Osteocyte (in vitro differentiated cells): ENCODE data around the gene DNM1. TPM values are rescaled to one million over a fixed set of nuclear protein-coding genes. Genes with fewer than 3 reads are reported as not detected.

Experiments used
- DNase-seq: peaks from one replicate; pipeline ENCODE4 v3.0.0; 2021; ENCODE audit warnings: mixed read lengths; ENCODE audit not compliant: unreplicated experiment; ENCODE audit errors: extremely low spot score
- H3K27ac Mint-ChIP-seq: one replicate; pipeline ENCODE4 v1.8.0; 2021; ENCODE audit warnings: mild to moderate bottlenecking, mixed read lengths; ENCODE audit not compliant: unreplicated experiment
- H3K27me3 Mint-ChIP-seq: one replicate; pipeline ENCODE4 v1.8.0; 2021; ENCODE audit warnings: mixed read lengths; ENCODE audit not compliant: unreplicated experiment
- H3K36me3 Mint-ChIP-seq: one replicate; pipeline ENCODE4 v1.8.0; 2021; ENCODE audit warnings: mixed read lengths; ENCODE audit not compliant: unreplicated experiment
- H3K4me1 Mint-ChIP-seq: one replicate; pipeline ENCODE4 v1.8.0; 2021; ENCODE audit warnings: mixed read lengths; ENCODE audit not compliant: unreplicated experiment
- H3K4me3 Mint-ChIP-seq: one replicate; pipeline ENCODE4 v1.8.0; 2021; ENCODE audit warnings: mild to moderate bottlenecking, moderate library complexity, mixed read lengths; ENCODE audit not compliant: unreplicated experiment
- H3K9me3 Mint-ChIP-seq: one replicate; pipeline ENCODE4 v1.8.0; 2021; ENCODE audit warnings: mixed read lengths; ENCODE audit not compliant: unreplicated experiment
- CTCF ChIP-seq: fragments of 200-600 bp; sonication (generic); IDR thresholded peaks from 2 replicates; pipeline ENCODE4 v1.5.0; 2021; ENCODE audit warnings: antibody characterized with exemption, mild to moderate bottlenecking, moderate library complexity
- total RNA-seq: library from RNA; stranded (reverse); gene quantifications from 2 replicates; pipeline ENCODE4 v1.2.1, GENCODE V29; 2021

Gene DNM1
- total RNA-seq, 1 donor from 2014 or later: 45.4 TPM

- Mint-ChIP-seq H3K27me3 (no peaks in the 10 kb centered on the region), H3K9me3 (no peaks in the 10 kb centered on the region), H3K27ac (no peak overlapping the region), H3K4me3 (no peak overlapping the region), H3K36me3 (no peaks in the 10 kb centered on the region), H3K4me1 (peaks cover 43% of the 10 kb centered on the region)
- no peak for DNase-seq
- no peak for TF ChIP-seq CTCF
These were observed 5.9 kb downstream of the DNM1 start for GRCh38 chr9:128208946-128209669.

- Mint-ChIP-seq H3K9me3 (no peaks in the 10 kb centered on the region), H3K4me3 (no peak overlapping the region), H3K4me1 (peaks cover 51% of the 10 kb centered on the region), H3K27me3 (no peaks in the 10 kb centered on the region), H3K27ac (peak overlapping the region; percentile 65), H3K36me3 (no peaks in the 10 kb centered on the region)
- no peak for TF ChIP-seq CTCF
- no peak for DNase-seq
These were observed 8.2 kb downstream of the DNM1 start for GRCh38 chr9:128211186-128211980.

GRCh38 chr9:128211981-128212281 is 8.8 kb downstream of the DNM1 start:
- no peak for TF ChIP-seq CTCF
- Mint-ChIP-seq H3K4me1 (peaks cover 51% of the 10 kb centered on the region), H3K27me3 (no peaks in the 10 kb centered on the region), H3K27ac (peak overlapping the region; percentile 65), H3K9me3 (no peaks in the 10 kb centered on the region), H3K36me3 (peaks cover 2% of the 10 kb centered on the region), H3K4me3 (no peak overlapping the region)
- DNase-seq: no peak

GRCh38 chr9:128213746-128214497 is 10.7 kb downstream of the DNM1 start:
- DNase-seq: no peak
- peaks cover 7% of the 10 kb centered on the region for H3K36me3 Mint-ChIP-seq
- H3K4me3 Mint-ChIP-seq: no peak overlapping the region
- no peak overlapping the region for H3K27ac Mint-ChIP-seq
- H3K27me3 Mint-ChIP-seq: no peaks in the 10 kb centered on the region
- TF ChIP-seq CTCF: no peak
- peaks cover 48% of the 10 kb centered on the region for H3K4me1 Mint-ChIP-seq
- no peaks in the 10 kb centered on the region for H3K9me3 Mint-ChIP-seq
